AG04450 (cell line): ENCODE results near the gene POMC. TPM values are rescaled to one million over a fixed set of nuclear protein-coding genes. Genes with fewer than 3 reads are reported as not detected.

Experiments
- CTCF ChIA-PET: fragments of 300-600, 350-600 bp; formaldehyde crosslinking; extraction: SDS; loops from one replicate; lab custom pipeline; 2022; ENCODE audit warnings: antibody characterized with exemption, inconsistent platforms; lab: Charles Lee
- POLR2A ChIA-PET: fragments of 350-600 bp; formaldehyde crosslinking; extraction: SDS; loops from one replicate; lab custom pipeline; 2021; ENCODE audit warnings: antibody characterized with exemption, inconsistent platforms; lab: Yijun Ruan, JAX
- DNase-seq: peaks from one replicate; pipeline ENCODE4 v3.0.0-alpha.2; 2011; ENCODE audit warnings: low read depth, low spot score
- H3K27ac ChIP-seq: one replicate; pipeline ENCODE4 v1.5.1; 2012; ENCODE audit warnings: low read depth, low read length, control low read depth
- H3K27me3 ChIP-seq: one replicate; pipeline ENCODE4 v1.6.0; 2012; ENCODE audit warnings: low read length; ENCODE audit not compliant: control insufficient read depth, insufficient read depth
- H3K4me3 ChIP-seq: 2 replicates; pipeline ENCODE4 v1.5.1; 2011; ENCODE audit warnings: mild to moderate bottlenecking, low read depth, low read length, control low read depth
- H3K9me3 ChIP-seq: 2 replicates; pipeline ENCODE4 v1.5.1; 2012; ENCODE audit warnings: low read length; ENCODE audit not compliant: control insufficient read depth, insufficient read depth
- polyA plus RNA-seq: library from polyadenylated mRNA; depleted of rRNA; stranded (reverse); fragments of >200 nt; gene quantifications from 2 replicates; pipeline ENCODE4 v1.2.3, GENCODE V29; 2011
- TF ChIP-seq, protein P1 (sequence below): IDR thresholded peaks from 2 replicates; pipeline ENCODE4 v1.5.1; 2011; ENCODE audit warnings: low read depth, low read length, control low read depth, inconsistent platforms

The POMC gene
- polyA plus RNA-seq, 1 experiment = not detected

DNA sequence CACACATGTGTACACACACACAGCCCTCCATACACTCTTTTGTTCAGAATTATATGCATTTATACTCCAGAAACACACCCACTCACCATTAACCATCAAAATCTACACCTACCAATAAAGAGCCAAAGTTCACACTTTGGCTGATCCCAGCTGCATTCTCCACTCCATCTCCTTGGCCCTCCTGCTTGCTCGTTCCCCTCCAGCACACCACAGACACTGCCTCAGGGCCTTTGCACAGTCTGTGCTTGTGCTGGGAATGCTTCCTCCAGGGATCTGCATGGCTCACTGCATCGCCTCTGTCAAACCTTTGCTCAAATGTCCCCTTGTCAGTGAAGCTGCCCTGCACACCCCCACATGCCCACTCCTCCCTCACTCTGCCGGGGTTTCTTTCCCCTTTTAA lies 46.0 kb downstream of the POMC start:
- TF ChIP-seq, protein P1, sequence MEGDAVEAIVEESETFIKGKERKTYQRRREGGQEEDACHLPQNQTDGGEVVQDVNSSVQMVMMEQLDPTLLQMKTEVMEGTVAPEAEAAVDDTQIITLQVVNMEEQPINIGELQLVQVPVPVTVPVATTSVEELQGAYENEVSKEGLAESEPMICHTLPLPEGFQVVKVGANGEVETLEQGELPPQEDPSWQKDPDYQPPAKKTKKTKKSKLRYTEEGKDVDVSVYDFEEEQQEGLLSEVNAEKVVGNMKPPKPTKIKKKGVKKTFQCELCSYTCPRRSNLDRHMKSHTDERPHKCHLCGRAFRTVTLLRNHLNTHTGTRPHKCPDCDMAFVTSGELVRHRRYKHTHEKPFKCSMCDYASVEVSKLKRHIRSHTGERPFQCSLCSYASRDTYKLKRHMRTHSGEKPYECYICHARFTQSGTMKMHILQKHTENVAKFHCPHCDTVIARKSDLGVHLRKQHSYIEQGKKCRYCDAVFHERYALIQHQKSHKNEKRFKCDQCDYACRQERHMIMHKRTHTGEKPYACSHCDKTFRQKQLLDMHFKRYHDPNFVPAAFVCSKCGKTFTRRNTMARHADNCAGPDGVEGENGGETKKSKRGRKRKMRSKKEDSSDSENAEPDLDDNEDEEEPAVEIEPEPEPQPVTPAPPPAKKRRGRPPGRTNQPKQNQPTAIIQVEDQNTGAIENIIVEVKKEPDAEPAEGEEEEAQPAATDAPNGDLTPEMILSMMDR = no peak
- DNase-seq = no peak
- CTCF ChIA-PET = interaction anchor here (2.3 kb wide), 1 partner anchor 147 kb away, joined by 11 read pairs; no protein-coding TSS in a partner anchor
- H3K27me3 ChIP-seq = no peaks in the 10 kb centered on the region
- H3K4me3 ChIP-seq = no peak overlapping the region
- H3K9me3 ChIP-seq = no peaks in the 10 kb centered on the region
- no peak overlapping the region for H3K27ac ChIP-seq
- POLR2A ChIA-PET = no interaction called here

DNA sequence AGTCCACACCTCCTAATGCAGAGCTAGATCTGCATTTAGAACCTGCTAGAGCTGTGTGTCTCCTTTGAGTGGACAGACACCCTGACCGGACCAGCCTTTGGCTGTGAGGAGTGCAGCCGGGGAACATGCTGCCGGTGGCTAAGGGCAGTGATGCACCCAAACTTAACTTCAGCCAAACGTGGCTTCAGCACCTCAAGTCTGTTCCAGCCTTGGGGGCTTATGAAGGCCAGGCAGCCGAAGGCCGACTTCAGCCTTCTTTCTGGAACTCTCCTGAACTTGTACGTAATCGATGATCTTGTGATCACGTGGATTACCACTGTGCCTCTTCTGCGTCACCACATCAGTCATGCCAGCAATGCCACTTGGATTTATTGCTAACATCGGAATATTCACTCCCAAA lies 49.1 kb downstream of the POMC start:
- H3K4me3 ChIP-seq = no peak overlapping the region
- ChIA-PET CTCF (interaction anchor here (1.0 kb wide), 1 partner anchor 144 kb away, joined by 5 read pairs; no protein-coding TSS in a partner anchor), POLR2A (no interaction called here)
- no peak for DNase-seq
- no peaks in the 10 kb centered on the region for H3K9me3 ChIP-seq
- TF ChIP-seq, protein P1 = no peak
- H3K27ac ChIP-seq = no peak overlapping the region
- no peaks in the 10 kb centered on the region for H3K27me3 ChIP-seq

DNA sequence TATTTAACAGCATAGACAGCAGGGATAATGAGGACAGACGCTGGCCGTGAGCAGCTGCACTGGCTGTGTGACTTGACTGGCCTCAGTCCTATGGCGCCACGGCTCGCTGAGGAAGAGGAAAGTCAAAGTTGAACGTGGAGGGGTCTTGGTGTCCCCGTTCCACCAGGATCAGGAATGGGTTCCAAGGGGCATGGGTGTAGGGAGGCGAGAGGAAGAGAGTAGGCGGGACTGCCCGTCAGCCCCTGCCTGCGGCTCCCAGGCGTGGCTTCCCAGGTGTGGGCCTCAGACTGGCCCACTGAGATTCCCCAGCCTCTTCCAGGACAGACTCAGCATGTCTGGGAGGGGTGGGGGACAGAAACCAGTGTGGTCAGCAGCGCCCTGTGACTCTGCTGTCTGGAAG lies 51.4 kb downstream of the POMC start:
- DNase-seq = no peak
- no peak overlapping the region for H3K27ac ChIP-seq
- CTCF ChIA-PET = no interaction called here
- TF ChIP-seq, protein P1 = no peak
- POLR2A ChIA-PET = no interaction called here
- no peak overlapping the region for H3K4me3 ChIP-seq
- no peaks in the 10 kb centered on the region for H3K27me3 ChIP-seq
- H3K9me3 ChIP-seq = no peaks in the 10 kb centered on the region

DNA sequence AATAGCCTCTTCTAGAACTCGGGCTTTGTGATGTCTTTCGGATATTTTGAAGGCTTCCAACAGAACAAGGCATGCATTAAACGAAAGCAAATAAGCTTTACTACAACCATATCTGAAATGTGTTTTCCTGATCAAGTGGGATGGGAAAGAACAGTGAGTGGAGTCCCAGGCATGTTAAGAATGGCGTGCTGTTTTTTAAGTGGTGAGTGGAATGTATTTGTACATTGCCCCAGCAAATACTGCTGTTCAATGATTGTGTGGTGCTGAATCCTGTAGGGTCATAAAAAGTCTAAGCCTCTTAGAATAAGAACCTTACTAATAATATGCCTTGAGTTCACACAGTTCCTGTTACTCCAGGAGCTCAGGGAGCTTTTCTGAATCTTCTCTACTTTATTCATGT lies 52.5 kb downstream of the POMC start:
- peak; percentile 23 for DNase-seq
- H3K4me3 ChIP-seq = no peak overlapping the region
- H3K27ac ChIP-seq = no peak overlapping the region
- ChIA-PET POLR2A (no interaction called here), CTCF (interaction anchor here (1.5 kb wide), 1 partner anchor 13 kb away, joined by 6 read pairs; no protein-coding TSS in a partner anchor)
- no peaks in the 10 kb centered on the region for H3K9me3 ChIP-seq
- peaks cover 2% of the 10 kb centered on the region for H3K27me3 ChIP-seq
- TF ChIP-seq, protein P1 = no peak

DNA sequence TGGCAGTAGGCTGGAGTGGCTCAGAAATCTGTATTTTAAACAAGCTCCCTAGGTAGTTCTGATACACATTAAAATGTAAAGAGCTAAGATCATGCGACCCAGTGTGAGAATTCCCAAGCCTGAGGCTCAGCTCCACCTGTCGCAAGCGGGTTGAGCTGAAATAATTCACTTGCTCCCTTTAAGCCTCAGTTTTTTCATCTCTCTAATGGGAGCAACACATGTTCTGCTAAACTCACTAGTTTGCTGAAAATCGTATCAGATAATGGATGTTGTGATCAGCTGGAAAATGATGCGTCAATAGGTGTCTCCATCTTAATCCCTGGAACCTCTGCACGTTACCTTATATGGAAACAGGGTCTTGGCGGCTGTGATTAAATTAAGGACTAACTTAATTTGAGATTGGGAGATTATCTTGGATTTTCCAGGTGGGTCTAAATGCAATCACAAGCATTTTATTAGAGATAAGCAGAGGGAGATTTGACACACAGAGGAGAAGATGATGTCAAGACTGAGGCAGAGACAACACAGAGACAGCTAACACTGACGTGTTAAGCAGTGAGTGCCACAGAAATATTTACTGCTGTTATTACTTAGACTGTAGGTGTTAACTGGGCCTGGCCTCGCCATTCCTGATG lies 53.0 kb downstream of the POMC start:
- no peak for DNase-seq
- H3K4me3 ChIP-seq = no peak overlapping the region
- no peak overlapping the region for H3K27ac ChIP-seq
- no peaks in the 10 kb centered on the region for H3K9me3 ChIP-seq
- TF ChIP-seq, protein P1 = no peak
- ChIA-PET CTCF (interaction anchor here (1.5 kb wide), 1 partner anchor 14 kb away, joined by 6 read pairs; no protein-coding TSS in a partner anchor), POLR2A (no interaction called here)
- H3K27me3 ChIP-seq = peaks cover 2% of the 10 kb centered on the region
